ENCODE data around the gene IRGQ. TPM values are rescaled to one million over a fixed set of nuclear protein-coding genes. Genes with fewer than 3 reads are reported as not detected.

Gene IRGQ
- total and polyA plus RNA-seq, 2 experiments from 2014 or later = 8.4 to 49.6 TPM

GRCh38 chr19:43622070-43622469, 26.1 kb upstream of the IRGQ start:
- no peaks in the 10 kb centered on the region for H3K9me2 ChIP-seq (ENCODE audit: insufficient read depth)
- H3K4me2 ChIP-seq = no peak overlapping the region
- H4K20me1 ChIP-seq (replicated peaks; ENCODE audit: insufficient read depth) = no peaks in the 10 kb centered on the region; the same call in none of the 2 replicates
- H3K27ac ChIP-seq (ENCODE audit: low read depth) = no peak overlapping the region
- DNase-seq (ENCODE audit: low spot score) = no peak
- no peaks in the 10 kb centered on the region for H3K27me3 ChIP-seq (ENCODE audit: insufficient read depth)
- no peak for TF ChIP-seq EZH2 (IDR thresholded peaks at IDR 0.05; ENCODE audit: low read depth, unreplicated experiment)
- no peak overlapping the region for H2AFZ ChIP-seq
- peaks cover 12% of the 10 kb centered on the region for H3F3A ChIP-seq (replicated peaks; ENCODE audit: low read depth)
- H3K4me3 ChIP-seq = no peak overlapping the region
- H3K27me3 Mint-ChIP-seq (ENCODE audit: insufficient read depth, low read depth, poor library complexity) = peaks cover 23% of the 10 kb centered on the region
- H3K9me3 Mint-ChIP-seq = peaks cover 3% of the 10 kb centered on the region; the same call in 2 of the 3 replicates
- H3K36me3 Mint-ChIP-seq (ENCODE audit: low read depth) = peaks cover 18% of the 10 kb centered on the region
- ATAC-seq = no peak
- H3K79me2 ChIP-seq (replicated peaks; ENCODE audit: insufficient read depth) = peaks cover 14% of the 10 kb centered on the region; the same call in 1 of the 2 replicates
- no peak overlapping the region for H3K4me3 Mint-ChIP-seq
- no peak overlapping the region for H3K27ac Mint-ChIP-seq
- no peaks in the 10 kb centered on the region for H3K36me3 ChIP-seq (ENCODE audit: insufficient read depth)
- peaks cover 32% of the 10 kb centered on the region for H3K4me1 Mint-ChIP-seq
- H3K4me1 ChIP-seq (ENCODE audit: insufficient read depth) = peaks cover 12% of the 10 kb centered on the region

GRCh38 chr19:43620061-43621001, 24.4 kb upstream of the IRGQ start:
- H2AFZ ChIP-seq = no peak overlapping the region
- peak overlapping the region; percentile 88 for H3K4me3 Mint-ChIP-seq
- H3K4me1 Mint-ChIP-seq = peaks cover 32% of the 10 kb centered on the region
- H3K27ac ChIP-seq (ENCODE audit: low read depth) = peak overlapping the region; percentile 96
- no peak; the same call in 1 of the 3 replicates for ATAC-seq
- TF ChIP-seq ETS1 (IDR thresholded peaks at IDR 0.05) (no peak), EZH2 (IDR thresholded peaks at IDR 0.05; ENCODE audit: low read depth, unreplicated experiment) (no peak), ZNF331 (CRISPR knock-in tag; IDR thresholded peaks at IDR 0.05; ENCODE audit: low read depth) (no peak), REST (IDR thresholded peaks at IDR 0.05; ENCODE audit: unreplicated experiment) (no peak), CTCF (conservative IDR thresholded peaks at IDR 0.05; ENCODE audit: low read depth in 2 of 2) (no peak), ZNF114 (CRISPR knock-in tag; IDR thresholded peaks at IDR 0.05) (no peak), POLR2AphosphoS5 (IDR thresholded peaks at IDR 0.05; ENCODE audit: low read depth) (no peak), STAT1 (IDR thresholded peaks at IDR 0.05; ENCODE audit: unreplicated experiment) (no peak)
- peaks cover 12% of the 10 kb centered on the region for H3K4me1 ChIP-seq (ENCODE audit: insufficient read depth)
- peak overlapping the region; percentile 99 for H3K27ac Mint-ChIP-seq
- H3K4me2 ChIP-seq = peak overlapping the region; percentile 84
- H3F3A ChIP-seq (replicated peaks; ENCODE audit: low read depth) = peaks cover 12% of the 10 kb centered on the region
- no peaks in the 10 kb centered on the region for H3K27me3 ChIP-seq (ENCODE audit: insufficient read depth)
- H3K9me3 Mint-ChIP-seq = peaks cover 3% of the 10 kb centered on the region; the same call in 2 of the 3 replicates
- H3K36me3 ChIP-seq (ENCODE audit: insufficient read depth) = no peaks in the 10 kb centered on the region
- no peaks in the 10 kb centered on the region for H3K9me2 ChIP-seq (ENCODE audit: insufficient read depth)
- H3K79me2 ChIP-seq (replicated peaks; ENCODE audit: insufficient read depth) = peaks cover 18% of the 10 kb centered on the region; the same call in 1 of the 2 replicates
- H3K36me3 Mint-ChIP-seq (ENCODE audit: low read depth) = peaks cover 13% of the 10 kb centered on the region
- DNase-seq (ENCODE audit: low spot score) = no peak
- H4K20me1 ChIP-seq (replicated peaks; ENCODE audit: insufficient read depth) = no peaks in the 10 kb centered on the region; the same call in none of the 2 replicates
- peak overlapping the region; percentile 68 for H3K4me3 ChIP-seq
- peaks cover 25% of the 10 kb centered on the region for H3K27me3 Mint-ChIP-seq (ENCODE audit: insufficient read depth, low read depth, poor library complexity)
